GM12801 (cell line): Measurements from ENCODE around the gene PITPNM3.

Experiments
- TF ChIP-seq, protein P1 (sequence below): IDR thresholded peaks from one replicate; pipeline ENCODE4 v1.5.1; 2011; ENCODE audit warnings: control low read depth; ENCODE audit not compliant: insufficient read length; ENCODE audit errors: extremely low read depth

The PITPNM3 gene

DNA sequence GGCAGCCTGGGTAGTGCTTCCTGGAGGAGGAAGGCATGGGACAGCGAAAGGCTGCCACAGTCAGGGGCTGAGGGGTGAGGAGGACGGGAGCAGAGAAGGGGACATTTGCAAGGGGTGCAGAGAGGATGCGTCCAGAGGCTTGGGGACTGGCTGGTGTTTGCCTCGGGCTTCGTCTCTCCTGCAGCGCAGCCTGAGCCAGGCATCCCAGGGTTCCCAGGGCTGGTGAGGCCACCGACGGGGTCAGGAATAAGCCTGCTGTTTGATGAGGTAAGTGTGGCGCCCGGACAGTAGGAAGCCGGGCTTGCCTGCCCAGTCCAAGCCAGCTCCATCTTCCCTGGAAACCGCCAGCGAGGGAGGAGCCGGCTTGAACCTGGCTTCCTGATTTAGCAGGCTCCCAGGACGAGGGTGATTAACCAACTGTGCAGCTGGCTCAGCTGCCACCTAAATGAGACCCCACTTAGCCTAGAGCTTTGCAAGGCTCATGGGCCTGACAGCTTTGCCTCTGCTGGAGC lies 47.8 kb downstream of the PITPNM3 start:
- TF ChIP-seq, protein P1, sequence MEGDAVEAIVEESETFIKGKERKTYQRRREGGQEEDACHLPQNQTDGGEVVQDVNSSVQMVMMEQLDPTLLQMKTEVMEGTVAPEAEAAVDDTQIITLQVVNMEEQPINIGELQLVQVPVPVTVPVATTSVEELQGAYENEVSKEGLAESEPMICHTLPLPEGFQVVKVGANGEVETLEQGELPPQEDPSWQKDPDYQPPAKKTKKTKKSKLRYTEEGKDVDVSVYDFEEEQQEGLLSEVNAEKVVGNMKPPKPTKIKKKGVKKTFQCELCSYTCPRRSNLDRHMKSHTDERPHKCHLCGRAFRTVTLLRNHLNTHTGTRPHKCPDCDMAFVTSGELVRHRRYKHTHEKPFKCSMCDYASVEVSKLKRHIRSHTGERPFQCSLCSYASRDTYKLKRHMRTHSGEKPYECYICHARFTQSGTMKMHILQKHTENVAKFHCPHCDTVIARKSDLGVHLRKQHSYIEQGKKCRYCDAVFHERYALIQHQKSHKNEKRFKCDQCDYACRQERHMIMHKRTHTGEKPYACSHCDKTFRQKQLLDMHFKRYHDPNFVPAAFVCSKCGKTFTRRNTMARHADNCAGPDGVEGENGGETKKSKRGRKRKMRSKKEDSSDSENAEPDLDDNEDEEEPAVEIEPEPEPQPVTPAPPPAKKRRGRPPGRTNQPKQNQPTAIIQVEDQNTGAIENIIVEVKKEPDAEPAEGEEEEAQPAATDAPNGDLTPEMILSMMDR, result no peak

DNA sequence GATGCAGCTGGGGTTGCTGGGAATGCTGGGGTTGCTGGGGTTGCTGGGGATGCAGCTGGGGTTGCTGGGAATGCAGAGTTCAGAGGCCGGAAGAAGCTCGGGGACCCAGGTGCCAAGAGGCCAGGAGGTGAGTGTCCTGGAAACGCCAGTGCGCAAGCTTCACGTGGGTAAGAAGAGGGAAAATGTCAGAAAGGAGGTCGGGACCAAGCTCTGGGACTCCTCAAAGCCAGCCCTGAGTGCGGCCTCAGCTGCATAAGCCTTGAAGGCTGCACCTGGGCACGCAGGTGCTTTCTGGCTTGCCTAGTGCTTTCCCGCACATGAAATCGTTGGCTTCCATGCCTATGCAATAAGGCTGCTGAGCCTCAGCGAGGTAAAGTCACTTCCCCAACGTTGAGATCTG lies 48.3 kb downstream of the PITPNM3 start:
- TF ChIP-seq, protein P1, result no peak

DNA sequence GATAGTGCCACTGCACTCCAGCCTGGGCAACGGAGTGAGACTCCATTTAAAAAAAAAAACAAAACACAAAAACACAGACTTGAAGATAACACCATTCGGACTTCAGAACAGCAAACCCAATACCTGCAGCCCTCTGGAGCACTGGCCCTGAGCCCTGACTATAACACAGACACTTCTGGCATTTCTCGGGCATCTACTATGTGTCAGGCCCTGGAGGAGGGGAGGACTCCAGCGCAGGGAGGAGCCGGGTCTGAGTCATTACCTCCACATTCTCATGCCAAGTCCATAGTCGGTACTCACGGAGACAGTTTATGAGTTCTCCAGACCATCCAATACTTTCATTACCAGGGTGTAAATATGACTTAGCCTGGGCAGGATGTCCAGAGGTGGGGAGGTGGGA lies 48.8 kb downstream of the PITPNM3 start:
- TF ChIP-seq, protein P1, result no peak

DNA sequence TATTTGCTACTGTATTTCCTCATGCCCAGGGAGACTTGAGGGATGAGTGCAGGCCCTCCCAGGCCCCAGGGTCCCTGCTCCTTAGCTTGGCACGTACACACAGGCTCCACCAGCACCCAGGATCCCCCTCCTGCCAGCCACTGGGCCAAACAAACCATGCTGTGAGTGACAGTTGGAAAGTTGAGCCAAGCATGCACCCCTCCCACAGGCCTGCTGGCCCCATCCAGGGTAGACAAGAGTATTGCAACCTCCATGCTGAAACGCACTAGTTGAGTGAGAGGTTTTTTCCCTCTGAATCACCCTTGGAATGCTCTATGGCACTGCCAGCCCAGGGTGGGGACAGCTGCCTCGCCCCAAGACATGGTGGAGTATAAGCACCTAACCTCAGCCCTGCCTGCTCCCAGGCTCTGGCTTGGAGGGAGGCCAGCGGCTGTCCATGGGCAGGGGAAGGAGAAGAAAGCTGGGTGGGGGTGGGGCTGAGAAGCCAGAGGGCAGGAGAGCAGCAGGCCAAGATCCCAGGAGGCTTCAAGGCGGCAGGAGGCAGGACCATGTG lies 49.6 kb downstream of the PITPNM3 start:
- TF ChIP-seq, protein P1, result no peak

DNA sequence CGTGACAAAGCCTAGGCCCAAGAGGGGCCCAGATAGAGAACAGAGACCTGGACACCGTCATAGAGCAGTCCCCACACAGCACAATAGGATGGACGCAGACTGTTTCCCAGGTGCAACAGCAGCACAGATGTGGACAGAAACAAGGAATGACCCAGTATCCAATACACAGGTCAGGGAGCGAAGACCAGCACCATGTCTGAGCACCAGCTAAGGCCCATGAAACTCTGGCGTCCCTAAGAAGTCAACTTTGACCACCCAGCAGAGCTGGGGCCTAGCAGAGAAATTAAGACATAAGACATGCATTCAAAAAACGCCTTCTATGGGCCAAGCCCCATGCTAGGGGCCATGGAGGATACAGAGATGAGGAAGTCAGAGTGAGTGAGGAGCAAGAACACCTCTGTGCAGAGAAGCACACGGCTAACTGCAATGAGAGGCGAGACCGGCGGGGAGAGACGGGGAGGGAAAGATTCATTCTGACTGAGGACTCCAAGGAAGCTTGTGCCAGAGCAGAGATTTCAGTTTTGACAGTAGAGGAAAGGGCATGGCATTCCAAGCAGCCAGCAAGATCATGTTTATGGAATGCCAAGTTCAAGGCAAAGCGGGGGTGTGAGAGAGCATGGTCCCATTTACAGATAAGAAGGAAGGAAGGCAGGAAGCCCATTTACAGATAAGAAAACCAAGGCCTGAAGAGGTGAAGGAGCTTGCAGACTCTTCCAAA lies 50.8 kb downstream of the PITPNM3 start:
- TF ChIP-seq, protein P1, result no peak

DNA sequence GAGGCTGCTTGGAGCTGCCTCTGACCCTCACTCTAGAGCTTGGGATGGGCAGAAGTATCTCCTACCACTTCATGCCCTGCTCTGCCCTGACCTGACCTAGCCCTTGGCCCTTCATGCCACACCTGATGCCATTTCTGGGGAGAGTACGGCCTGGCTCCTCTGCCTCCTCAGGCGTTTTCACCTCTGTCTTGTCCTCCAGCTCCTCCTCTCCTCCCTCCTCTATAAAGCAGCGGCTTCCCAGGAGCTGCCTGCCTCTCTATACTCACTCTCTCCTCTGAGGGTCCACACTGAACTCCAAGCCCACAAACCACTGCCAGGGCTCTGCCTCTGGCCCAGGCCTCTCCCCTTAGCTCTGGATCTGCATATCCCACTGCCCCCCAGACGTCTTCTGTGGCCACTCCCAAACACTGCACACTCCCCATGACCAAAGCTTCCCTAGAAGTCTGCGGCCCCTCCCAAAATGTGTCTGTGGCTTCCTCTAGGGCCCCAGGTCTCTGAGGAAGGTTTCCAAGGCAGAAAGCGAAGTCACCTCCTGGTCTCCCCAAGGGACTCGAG lies 52.6 kb downstream of the PITPNM3 start:
- TF ChIP-seq, protein P1, result no peak

DNA sequence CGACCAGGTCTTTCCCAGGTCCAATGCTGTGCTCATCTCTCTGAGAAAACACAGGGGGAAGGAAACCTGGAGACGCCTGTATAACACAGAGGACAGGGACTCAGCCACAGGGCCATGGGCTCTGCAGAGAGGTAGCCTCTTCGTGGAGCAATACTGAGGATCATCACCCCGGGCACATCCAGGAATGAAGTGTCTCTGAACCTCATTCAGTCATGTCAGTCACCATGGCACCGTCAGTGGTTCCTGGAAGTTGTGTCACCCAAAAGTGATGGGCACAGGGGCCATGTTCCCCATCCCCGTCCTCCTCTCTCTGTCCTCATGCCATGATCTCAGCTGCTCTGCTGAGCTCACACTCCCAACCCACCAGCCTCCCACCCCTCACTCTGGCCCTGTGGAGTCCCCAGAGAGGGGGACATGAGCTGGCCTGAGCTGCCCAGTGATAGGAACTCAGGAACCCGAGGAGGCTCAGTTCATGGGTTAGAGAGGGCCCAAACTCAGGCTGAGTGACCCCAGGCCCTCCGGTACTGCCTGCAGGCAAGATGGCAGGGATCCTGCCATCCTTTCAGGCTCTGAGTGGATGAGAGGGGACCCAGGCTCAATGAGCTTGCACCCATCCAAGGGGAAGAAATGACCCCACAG lies 53.4 kb downstream of the PITPNM3 start:
- TF ChIP-seq, protein P1, result no peak
